ENCODE data around the gene AP3M1.

Gene AP3M1

DNA sequence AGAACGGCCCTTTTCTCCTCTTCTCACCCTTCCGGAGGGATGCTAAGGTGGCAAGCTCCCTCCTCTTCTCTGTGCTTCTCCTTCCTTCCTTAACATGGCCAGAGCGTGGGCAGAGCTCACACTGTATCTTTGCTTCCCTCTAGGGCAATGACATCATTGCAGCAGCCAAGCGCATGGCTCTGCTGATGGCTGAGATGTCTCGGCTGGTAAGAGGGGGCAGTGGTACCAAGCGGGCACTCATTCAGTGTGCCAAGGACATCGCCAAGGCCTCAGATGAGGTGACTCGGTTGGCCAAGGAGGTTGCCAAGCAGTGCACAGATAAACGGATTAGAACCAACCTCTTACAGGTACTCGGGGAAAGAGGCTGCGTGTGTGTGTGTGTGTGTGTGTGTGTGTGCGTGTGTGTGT lies 36.6 kb downstream of the AP3M1 start:
- peak; percentile 14 for DNase-seq (ENCODE audit: low spot score)

DNA sequence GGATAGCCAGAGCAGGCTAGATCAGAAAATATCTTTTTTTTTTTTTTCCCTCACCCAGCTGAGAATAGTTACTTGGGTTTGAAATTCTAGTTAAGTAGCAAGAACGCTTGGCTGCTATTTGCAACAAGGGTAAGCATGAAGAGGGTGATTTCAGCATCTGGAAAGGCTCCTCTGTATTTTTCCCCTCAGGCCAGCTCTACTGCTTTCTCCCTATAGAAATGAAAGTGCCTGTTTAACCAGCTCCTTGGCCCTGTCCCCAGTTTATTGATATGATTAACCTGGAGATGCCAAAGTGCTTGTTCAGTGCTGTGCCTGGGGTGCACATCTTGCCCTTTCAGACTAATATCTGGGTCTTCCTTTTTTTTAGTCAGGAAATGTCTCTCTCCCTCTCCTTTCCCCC lies 37.1 kb downstream of the AP3M1 start:
- no peak for DNase-seq (ENCODE audit: low spot score)

DNA sequence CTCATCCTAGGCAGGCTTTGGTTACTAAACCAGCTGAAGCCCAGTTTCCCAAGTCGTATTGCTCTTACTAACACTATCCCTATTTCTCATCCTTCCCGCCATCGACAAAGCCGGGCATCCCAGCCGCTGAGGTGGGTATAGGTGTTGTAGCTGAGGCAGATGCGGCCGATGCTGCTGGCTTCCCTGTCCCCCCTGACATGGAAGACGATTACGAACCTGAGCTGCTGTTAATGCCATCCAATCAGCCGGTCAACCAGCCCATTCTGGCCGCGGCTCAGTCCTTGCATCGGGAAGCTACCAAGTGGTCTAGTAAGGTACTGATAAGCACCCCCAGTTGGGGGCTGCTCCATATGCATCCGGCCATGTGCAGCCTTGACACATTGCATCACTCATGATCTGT lies 38.8 kb downstream of the AP3M1 start:
- DNase-seq (ENCODE audit: low spot score) = no peak

- DNase-seq (ENCODE audit: low spot score) = no peak
These were observed 40.5 kb downstream of the AP3M1 start for GRCh38 chr10:74110120-74110519.

DNA sequence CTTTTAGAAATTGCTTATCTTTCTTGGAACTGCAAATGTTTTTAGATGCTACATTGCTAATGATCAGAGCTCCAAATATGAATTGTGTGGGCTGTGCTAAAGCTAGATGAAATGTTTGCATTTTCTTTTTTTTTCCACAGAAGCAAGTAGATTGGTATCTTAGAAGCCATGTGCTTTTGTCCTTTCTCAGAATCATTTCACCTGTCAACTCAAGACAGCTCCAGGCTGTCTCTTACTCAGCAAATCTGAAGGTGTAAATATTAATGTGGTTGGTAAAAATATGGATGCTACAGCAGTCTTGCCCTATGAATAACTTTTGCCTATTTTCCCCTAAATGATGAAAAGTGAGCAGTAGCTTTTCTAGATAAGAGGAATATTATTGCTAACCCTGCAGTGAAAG lies 41.2 kb downstream of the AP3M1 start:
- DNase-seq (ENCODE audit: low spot score) = no peak

DNA sequence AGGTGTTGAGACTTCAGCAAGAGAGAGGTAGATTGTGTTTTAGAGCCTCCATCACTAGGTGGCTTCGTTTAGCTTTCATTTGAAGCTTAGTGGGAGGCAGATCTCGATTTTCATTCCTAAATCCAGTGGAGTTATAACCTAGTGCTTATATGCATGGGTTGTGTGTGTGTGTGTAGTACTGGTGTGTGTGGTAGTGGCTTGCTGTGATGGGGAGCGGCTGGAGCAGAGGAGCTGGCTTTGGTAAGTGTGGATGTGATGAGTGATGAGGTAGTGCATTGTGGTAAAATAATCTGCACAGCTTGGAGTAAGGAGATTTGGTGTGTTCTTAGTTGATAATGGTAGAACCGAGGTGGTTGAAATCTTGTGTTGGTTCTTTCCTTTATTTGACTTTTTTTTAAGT lies 43.2 kb downstream of the AP3M1 start:
- no peak for DNase-seq (ENCODE audit: low spot score)

- no peak for DNase-seq (ENCODE audit: low spot score)
These were observed 45.6 kb downstream of the AP3M1 start for GRCh38 chr10:74104996-74105395.

- no peak for DNase-seq (ENCODE audit: low spot score)
These were observed 46.1 kb downstream of the AP3M1 start for GRCh38 chr10:74104480-74104879.

DNA sequence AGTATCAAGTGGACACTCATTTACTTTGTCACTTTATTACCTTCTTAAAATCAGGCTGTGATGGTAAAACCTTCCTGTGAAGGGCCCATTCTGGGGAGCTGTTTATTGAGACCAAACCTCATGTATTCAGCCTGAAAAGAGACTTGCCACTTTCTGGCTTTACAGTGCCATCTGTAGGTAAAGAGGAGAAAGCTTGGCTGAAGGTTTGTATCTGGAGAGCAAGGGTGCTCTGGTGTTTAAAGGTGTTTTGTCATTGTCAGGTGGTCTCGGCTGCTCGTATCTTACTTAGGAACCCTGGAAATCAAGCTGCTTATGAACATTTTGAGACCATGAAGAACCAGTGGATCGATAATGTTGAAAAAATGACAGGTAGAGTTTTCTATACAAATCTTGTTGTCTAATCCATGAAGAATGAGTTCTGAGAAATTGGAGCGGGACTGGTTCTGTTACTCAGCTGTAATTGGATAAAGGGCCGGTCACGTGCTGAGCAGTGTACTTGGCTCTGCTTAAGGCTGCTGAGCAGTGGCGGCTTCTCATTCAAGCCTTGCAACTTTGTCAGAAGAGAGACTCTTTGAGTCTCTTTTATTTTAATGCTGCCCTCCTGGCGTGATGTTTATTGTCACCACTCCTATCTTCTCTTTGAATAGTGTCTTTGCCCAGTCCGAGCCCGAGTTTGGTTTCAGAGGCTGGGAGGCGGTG lies 46.9 kb downstream of the AP3M1 start:
- no peak for DNase-seq (ENCODE audit: low spot score)

DNA sequence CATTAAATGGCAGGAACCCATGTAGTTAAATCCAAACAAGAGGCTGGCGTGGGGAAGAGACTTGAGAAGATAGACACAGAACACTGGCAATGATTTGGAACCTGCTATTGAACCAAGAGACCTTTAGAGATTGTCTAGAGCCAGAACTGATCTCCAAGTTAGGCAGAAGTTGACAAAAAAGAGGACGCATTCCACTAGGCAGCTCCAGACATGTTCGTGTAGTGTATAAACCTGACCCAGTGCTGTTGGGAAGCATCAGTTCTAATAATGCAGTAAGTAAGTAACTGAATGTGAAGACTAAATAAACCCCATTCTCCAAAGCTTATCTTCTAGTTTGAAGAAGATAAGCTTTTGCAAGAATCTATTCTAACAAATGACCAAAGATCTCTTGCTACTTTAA lies 50.8 kb downstream of the AP3M1 start:
- DNase-seq (ENCODE audit: low spot score) = no peak

- no peak for DNase-seq (ENCODE audit: low spot score)
These were observed 51.2 kb downstream of the AP3M1 start for GRCh38 chr10:74099420-74099819.

DNA sequence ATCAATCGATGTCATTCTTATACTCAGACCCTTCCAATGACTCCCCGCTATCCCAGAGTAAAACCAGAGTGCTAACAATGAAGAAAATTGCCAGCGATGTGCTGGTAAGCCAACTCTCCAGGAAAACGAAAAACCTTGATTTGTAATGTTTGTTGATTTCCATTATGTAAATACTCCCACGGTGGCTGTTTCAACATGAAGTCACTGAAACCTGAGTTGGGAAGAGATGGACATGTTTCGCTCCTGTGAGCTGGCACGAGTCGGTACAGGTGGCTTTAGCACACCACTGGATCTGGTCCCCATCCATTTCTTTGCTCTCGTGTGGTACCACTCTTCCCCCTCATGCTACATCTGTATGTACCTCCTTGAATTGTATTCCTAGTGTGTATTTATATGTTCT lies 52.9 kb downstream of the AP3M1 start:
- DNase-seq (ENCODE audit: low spot score) = no peak

DNA sequence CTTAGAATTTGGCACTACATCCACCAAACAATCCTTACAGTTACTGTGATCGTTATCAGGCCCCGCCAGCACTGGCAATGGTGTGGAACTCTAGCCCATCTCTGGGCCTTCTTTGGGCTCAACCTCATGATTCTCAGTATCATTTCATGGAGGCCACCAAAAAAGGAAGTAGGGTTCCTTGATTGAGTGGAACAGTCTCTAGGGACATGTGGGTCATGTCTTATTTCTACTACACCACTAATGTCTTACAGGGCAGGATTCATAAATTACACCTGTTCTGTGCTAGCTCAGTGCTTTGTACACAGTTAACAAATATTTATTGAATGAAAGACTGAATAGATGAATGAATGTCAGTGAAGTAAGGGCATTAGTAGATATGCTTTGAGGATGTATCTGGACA lies 53.9 kb downstream of the AP3M1 start:
- DNase-seq (ENCODE audit: low spot score) = no peak

DNA sequence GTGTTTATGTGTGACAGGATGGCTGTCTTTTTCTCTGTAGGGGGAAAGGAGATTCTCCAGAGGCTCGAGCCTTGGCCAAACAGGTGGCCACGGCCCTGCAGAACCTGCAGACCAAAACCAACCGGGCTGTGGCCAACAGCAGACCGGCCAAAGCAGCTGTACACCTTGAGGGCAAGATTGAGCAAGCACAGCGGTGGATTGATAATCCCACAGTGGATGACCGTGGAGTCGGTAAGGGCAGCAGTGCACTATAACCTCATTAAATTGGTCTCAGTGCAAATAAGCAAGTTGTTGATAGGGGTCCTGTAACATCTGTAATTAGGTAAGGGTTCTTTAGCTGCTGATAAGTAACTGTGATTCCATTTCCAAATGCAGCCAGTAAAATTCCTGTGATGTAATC lies 56.4 kb downstream of the AP3M1 start:
- DNase-seq (ENCODE audit: low spot score) = no peak

DNA sequence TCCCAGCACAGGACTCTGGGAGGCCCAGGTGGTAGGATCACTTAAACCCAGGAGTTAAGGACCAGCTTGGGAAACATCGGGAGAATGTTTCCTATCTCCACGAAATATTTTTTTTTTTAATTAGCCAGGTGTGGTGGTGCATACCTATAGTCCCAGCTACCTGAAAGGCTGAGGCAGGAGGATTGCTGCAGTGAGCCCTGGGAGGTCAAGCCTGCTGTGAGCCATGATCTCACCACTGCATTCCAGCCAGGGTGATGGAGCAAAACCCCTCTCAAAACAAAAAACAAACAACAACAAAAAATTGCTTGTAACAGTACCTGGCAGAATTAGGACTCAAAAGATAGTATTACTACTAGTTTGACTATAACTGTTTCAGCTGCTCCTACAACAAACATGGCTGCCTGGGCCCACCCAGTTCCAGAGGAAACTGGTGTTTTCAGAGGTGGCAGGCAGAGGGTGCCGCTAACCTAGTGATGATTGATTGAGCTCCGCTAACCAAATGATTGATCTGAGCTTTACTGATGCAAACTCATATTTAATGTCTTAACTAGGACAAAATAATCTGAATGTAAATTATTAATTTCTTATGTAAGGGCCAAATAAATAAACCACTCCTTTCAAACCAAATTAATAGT lies 57.0 kb downstream of the AP3M1 start:
- DNase-seq (ENCODE audit: low spot score) = no peak

- no peak for DNase-seq (ENCODE audit: low spot score)
These were observed 58.3 kb downstream of the AP3M1 start for GRCh38 chr10:74092372-74092771.

- no peak for DNase-seq (ENCODE audit: low spot score)
These were observed 61.9 kb downstream of the AP3M1 start for GRCh38 chr10:74088722-74089121.

- no peak for DNase-seq (ENCODE audit: low spot score)
These were observed 64.3 kb downstream of the AP3M1 start for GRCh38 chr10:74086317-74086716.

GRCh38 chr10:74084955-74085354 lies 65.7 kb downstream of the AP3M1 start:
- no peak for DNase-seq (ENCODE audit: low spot score)

DNA sequence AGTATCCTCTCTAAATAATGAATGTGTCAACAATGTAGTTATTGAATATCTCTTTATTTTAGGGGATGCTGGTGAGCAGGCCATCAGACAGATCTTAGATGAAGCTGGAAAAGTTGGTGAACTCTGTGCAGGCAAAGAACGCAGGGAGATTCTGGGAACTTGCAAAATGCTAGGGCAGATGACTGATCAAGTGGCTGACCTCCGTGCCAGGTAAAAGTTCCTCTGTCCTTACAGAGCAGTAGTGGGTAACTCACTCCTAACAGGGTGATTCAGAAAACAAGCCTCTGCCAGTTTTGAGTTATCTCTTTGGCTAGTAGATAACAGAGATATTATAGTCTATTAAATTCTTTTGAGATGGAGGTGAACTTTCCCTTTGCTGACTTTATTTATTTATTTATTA lies 67.3 kb downstream of the AP3M1 start:
- no peak for DNase-seq (ENCODE audit: low spot score)

GRCh38 chr10:74081941-74082718 lies 68.5 kb downstream of the AP3M1 start:
- DNase-seq (ENCODE audit: low spot score) = no peak

GRCh38 chr10:74081192-74081803 lies 69.3 kb downstream of the AP3M1 start:
- peak; percentile 42 for DNase-seq (ENCODE audit: low spot score)
